ENCODE results near the gene UBE2V1.

- no peak for TF ChIP-seq CTCF (conservative IDR thresholded peaks at IDR 0.05; ENCODE audit: low read depth, low read length)
- TF ChIP-seq EZH2 (IDR thresholded peaks at IDR 0.05; ENCODE audit: borderline replicate concordance, low read depth, low read length, poor library complexity, severe bottlenecking) = no peak
Observed at GRCh38 chr20:50095476-50096078, 17.4 kb downstream of the UBE2V1 start.
